SU-DHL-6 (cell line): ENCODE data around the gene LHX4.

ENCODE experiments used
- EZH2phosphoT487 ChIP-seq: fragments of 200-600 bp; sonication (generic), shearing (Covaris generic); conservative IDR thresholded peaks from 2 replicates; pipeline ENCODE4 v1.6.1; 2018; ENCODE audit warnings: mild to moderate bottlenecking, antibody characterized with exemption, low read length, moderate library complexity, mixed read lengths
- TF ChIP-seq, protein P1 (sequence below): fragments of 200-600 bp; sonication (generic); IDR thresholded peaks from one replicate; pipeline ENCODE4 v1.5.1; 2017; ENCODE audit warnings: antibody characterized with exemption, mild to moderate bottlenecking, low read length, moderate library complexity; ENCODE audit not compliant: insufficient read depth, poor library complexity, severe bottlenecking

DNA sequence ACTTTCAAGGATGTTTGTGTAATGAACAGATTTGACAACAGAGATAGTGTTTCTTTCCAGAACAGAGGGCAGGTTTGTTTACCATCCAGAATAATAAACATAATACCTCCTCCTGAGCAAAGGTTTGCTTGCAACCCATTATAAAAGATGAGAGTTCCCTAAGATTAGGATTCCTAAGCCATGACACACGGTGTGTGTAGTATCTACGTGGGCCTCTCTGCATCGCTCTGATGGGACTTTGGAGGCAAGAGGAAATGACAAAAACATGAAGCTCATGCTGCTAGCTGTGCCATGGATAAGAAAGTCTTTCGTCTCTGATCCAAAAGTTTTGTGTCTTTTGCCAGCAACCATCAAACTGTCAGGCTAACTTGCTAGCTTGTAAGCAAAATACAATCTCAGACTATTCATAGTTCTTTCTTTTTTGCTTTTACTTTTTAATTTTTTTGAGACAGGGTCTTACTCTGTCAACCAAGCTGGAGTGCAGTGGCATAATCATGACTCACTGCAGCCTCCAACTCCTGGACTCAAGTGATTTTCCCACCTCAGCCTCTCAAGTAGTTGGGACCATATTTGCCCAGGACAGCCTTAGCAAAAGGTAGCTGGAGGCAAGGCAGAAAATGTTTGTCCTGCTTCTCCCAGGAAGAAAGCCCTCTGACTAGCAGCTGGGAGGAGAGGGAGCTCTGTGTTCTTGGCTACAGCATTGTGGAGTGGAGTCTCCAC, 81.1 kb downstream of the LHX4 start:
- TF ChIP-seq, protein P1, sequence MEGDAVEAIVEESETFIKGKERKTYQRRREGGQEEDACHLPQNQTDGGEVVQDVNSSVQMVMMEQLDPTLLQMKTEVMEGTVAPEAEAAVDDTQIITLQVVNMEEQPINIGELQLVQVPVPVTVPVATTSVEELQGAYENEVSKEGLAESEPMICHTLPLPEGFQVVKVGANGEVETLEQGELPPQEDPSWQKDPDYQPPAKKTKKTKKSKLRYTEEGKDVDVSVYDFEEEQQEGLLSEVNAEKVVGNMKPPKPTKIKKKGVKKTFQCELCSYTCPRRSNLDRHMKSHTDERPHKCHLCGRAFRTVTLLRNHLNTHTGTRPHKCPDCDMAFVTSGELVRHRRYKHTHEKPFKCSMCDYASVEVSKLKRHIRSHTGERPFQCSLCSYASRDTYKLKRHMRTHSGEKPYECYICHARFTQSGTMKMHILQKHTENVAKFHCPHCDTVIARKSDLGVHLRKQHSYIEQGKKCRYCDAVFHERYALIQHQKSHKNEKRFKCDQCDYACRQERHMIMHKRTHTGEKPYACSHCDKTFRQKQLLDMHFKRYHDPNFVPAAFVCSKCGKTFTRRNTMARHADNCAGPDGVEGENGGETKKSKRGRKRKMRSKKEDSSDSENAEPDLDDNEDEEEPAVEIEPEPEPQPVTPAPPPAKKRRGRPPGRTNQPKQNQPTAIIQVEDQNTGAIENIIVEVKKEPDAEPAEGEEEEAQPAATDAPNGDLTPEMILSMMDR = no peak
- TF ChIP-seq EZH2phosphoT487 = no peak
